T-cell (primary cell): Measurements from ENCODE around the gene RNASEL. TPM values are rescaled to one million over a fixed set of nuclear protein-coding genes. Genes with fewer than 3 reads are reported as not detected.

Experiments used
- ATAC-seq, 4 experiments: fragments of 200-7000 bp in 3 of 4; fragments of 150-1000 bp in 1 of 4; cut with Tn5 transposase; replicated peaks in 1 of 4; 1 replicate in 3 of 4; 2 replicates in 1 of 4; pipeline ENCODE4 v1.10.0; 2021; ENCODE audit warnings: moderate library complexity in 3 of 4, mild to moderate bottlenecking in 2 of 4, moderate number of reproducible peaks in 1 of 4
- CTCF ChIA-PET, 2 donors: fragments of 300-600 bp; sonication (Branson Sonifier 250); formaldehyde crosslinking; loops; one replicate each; lab custom pipeline; 2022; ENCODE audit warnings: antibody characterized with exemption in 2 of 2; lab: Charles Lee
- POLR2A ChIA-PET, 2 donors: fragments of 300-600 bp; sonication (Branson Sonifier 250); formaldehyde crosslinking; loops; one replicate each; lab custom pipeline; 2022; ENCODE audit warnings: antibody characterized with exemption in 2 of 2; lab: Charles Lee
- DNase-seq, 35 experiments: peaks; one replicate each; pipeline versions ENCODE4 v3.0.0 to v3.0.0-alpha.2; 2013 to 2023
- H3K27ac ChIP-seq: one replicate; pipeline ENCODE4 v1.5.1; 2013; ENCODE audit warnings: low read length
- H3K27me3 ChIP-seq, 2 experiments: replicated peaks in 1 of 2; 1 replicate in 1 of 2; 2 replicates in 1 of 2; pipeline versions ENCODE4 v1.6.1 to v1.7.0; 2013; ENCODE audit warnings: low read length in 1 of 2, mixed read lengths in 1 of 2; ENCODE audit not compliant: control insufficient read depth in 2 of 2, insufficient read depth in 2 of 2; ENCODE audit errors: extremely low read depth in 1 of 2
- H3K36me3 ChIP-seq, 2 donors: 1 replicate in 1 of 2; 2 replicates in 1 of 2; pipeline versions ENCODE4 v1.6.1 to v1.7.0; 2013; ENCODE audit warnings: low read length in 1 of 2; ENCODE audit not compliant: control insufficient read depth in 2 of 2, insufficient read depth in 1 of 2; ENCODE audit errors: extremely low read depth in 1 of 2
- H3K4me1 ChIP-seq, 2 experiments: 1 replicate in 1 of 2; 2 replicates in 1 of 2; pipeline versions ENCODE4 v1.6.1 to v1.7.0; 2013; ENCODE audit warnings: low read length in 2 of 2, mixed read lengths in 1 of 2; ENCODE audit not compliant: insufficient read depth in 2 of 2, control insufficient read depth in 1 of 2; ENCODE audit errors: extremely low read depth in 1 of 2
- H3K4me3 ChIP-seq, 2 donors: 1 replicate in 1 of 2; 2 replicates in 1 of 2; pipeline versions ENCODE4 v1.5.1 to v1.7.0; 2013; ENCODE audit warnings: mild to moderate bottlenecking in 2 of 2, low read length in 1 of 2, moderate library complexity in 1 of 2; ENCODE audit not compliant: control insufficient read depth in 1 of 2; ENCODE audit errors: extremely low read depth in 1 of 2
- H3K9me3 ChIP-seq: 2 replicates; pipeline ENCODE4 v1.7.0; 2013
- H3K27ac Mint-ChIP-seq, 2 donors: one replicate each; pipeline ENCODE4 v1.8.0; 2020 to 2021; ENCODE audit warnings: mild to moderate bottlenecking in 2 of 2, mixed read lengths in 2 of 2
- H3K27me3 Mint-ChIP-seq, 2 donors: one replicate each; pipeline ENCODE4 v1.8.0; 2021 to 2022; ENCODE audit warnings: mixed read lengths in 2 of 2
- H3K36me3 Mint-ChIP-seq: one replicate; pipeline ENCODE4 v1.8.0; 2021; ENCODE audit warnings: mixed read lengths
- H3K4me1 Mint-ChIP-seq, 3 donors: one replicate each; pipeline ENCODE4 v1.8.0; 2020 to 2022; ENCODE audit warnings: mixed read lengths in 3 of 3, mild to moderate bottlenecking in 1 of 3
- H3K4me3 Mint-ChIP-seq, 3 donors: one replicate each; pipeline ENCODE4 v1.8.0; 2020 to 2022; ENCODE audit warnings: mild to moderate bottlenecking in 3 of 3, mixed read lengths in 3 of 3, moderate library complexity in 3 of 3
- H3K9me3 Mint-ChIP-seq, 3 donors: one replicate each; pipeline ENCODE4 v1.8.0; 2020 to 2022; ENCODE audit warnings: mixed read lengths in 3 of 3
- WGBS: methylation state at CpG from one replicate; pipeline ENCODE4 v1.1.5; 2013; ENCODE audit warnings: missing lambda C conversion rate; ENCODE audit not compliant: insufficient coverage; 5-methylcytosine and 5-hydroxymethylcytosine counted together
- total RNA-seq, 35 experiments: library from RNA in 6 of 35; stranded (reverse) in 6 of 35; fragments of 120-200 nt in 1 of 35; gene quantifications; one replicate each; pipeline versions ENCODE4 v1.2.1 to v1.2.4 and lab custom pipeline; 2013 to 2026

RNASEL gene, protein sequence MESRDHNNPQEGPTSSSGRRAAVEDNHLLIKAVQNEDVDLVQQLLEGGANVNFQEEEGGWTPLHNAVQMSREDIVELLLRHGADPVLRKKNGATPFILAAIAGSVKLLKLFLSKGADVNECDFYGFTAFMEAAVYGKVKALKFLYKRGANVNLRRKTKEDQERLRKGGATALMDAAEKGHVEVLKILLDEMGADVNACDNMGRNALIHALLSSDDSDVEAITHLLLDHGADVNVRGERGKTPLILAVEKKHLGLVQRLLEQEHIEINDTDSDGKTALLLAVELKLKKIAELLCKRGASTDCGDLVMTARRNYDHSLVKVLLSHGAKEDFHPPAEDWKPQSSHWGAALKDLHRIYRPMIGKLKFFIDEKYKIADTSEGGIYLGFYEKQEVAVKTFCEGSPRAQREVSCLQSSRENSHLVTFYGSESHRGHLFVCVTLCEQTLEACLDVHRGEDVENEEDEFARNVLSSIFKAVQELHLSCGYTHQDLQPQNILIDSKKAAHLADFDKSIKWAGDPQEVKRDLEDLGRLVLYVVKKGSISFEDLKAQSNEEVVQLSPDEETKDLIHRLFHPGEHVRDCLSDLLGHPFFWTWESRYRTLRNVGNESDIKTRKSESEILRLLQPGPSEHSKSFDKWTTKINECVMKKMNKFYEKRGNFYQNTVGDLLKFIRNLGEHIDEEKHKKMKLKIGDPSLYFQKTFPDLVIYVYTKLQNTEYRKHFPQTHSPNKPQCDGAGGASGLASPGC
- 10 to 100 TPM; 10.5 to 20.8 (median 18.7) TPM for total RNA-seq
- total RNA-seq (2013), result 21.5 TPM
- total RNA-seq (lab: John Stamatoyannopoulos, UW), result 8.6 to 95.4 (median 23.3) reads per million in 29 experiments

DNA sequence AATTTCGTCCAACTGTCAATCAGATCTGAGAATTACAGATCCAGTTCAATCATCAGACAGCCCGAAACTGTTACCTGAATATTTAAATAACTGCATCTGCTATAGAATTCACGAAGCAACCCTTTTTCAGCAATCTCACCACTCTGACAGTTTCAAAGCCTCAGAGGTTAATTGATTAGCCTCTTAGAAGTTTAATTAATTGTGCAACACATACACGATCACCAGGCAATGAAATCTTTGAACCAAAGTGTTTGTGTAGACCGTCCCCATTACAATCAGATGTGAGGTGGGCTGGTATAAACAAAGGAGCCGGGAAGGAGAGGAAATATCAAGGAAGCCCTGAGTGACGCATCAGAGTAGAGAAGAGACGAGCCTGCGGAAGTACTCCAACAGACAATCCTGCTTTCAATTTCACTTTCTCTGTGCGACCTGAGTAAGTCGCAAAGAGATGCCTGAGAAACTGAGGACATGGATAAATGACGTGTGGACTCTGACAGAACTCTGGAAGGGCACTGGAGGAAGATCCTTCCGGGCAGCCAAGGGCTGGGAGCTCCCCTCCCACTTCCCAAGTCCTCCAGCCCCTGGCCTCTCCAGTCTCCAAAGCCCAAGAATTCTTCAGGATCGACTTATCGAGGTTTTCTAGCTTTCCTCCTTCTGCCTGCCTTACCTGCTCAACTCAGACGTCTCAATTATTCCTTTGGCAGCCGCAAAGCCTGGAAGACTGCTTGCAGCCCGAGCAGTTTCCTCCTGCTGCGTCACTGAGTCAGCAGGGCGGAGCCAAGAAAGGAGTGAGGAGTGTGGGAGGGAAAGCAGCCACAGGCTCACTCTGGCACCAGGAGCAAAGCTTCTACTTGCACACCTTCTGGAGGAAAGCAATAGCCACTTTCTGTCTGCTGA lies at the start of gene RNASEL:
Gene RNASEL (minus strand): TSS at position 757 of the 897 bp plus-strand sequence. CDS start 2,450 bp downstream, outside the sequence.
- peak; percentile 20 to 82 (median 48) for DNase-seq
- peak; percentile 88 to 90 (median 89) for ATAC-seq
- peak within 1 kb of the TSS; percentile 68 to 100 for H3K4me3 ChIP-seq
- H3K27ac Mint-ChIP-seq, result peak within 1 kb of the TSS; percentile 100
- peak within 1 kb of the TSS; percentile 94 to 100 (median 98) for H3K4me3 Mint-ChIP-seq
- no peaks in the 10 kb centered on the region for H3K27me3 Mint-ChIP-seq
- H3K27me3 ChIP-seq, result no peaks in the 10 kb centered on the region
- H3K36me3 Mint-ChIP-seq, result peaks cover 32% of the 10 kb centered on the region
- H3K4me1 Mint-ChIP-seq, result peaks cover 47 to 57% (median 54%) of the 10 kb centered on the region in 3 donors
- ChIA-PET CTCF (interaction anchor here (0.6 to 4.2 kb wide), 21 partner anchors 8 to 508 kb away, joined by 3 to 28 read pairs (median 5); partner anchors contain the start of genes NPL (in 1 of the 2), RGS16 (in 1 of the 2) and TEDDM1 (in 1 of the 2)), POLR2A (interaction anchor here (0.5 to 2.0 kb wide), 8 partner anchors 15 to 1043 kb away, joined by 3 to 6 read pairs (median 3); no protein-coding TSS in a partner anchor)
- H3K27ac ChIP-seq, result peak within 1 kb of the TSS; percentile 93
- H3K4me1 ChIP-seq, result peaks cover 7 to 33% of the 10 kb centered on the region in 2 experiments
- WGBS, result 0% methylated on average over 7 of the region's 20 CpGs
- H3K36me3 ChIP-seq, result peaks cover 0 to 17% of the 10 kb centered on the region in 2 donors
- no peaks in the 10 kb centered on the region for H3K9me3 ChIP-seq
- peaks cover 0 to 3% (median 0%) of the 10 kb centered on the region in 3 donors for H3K9me3 Mint-ChIP-seq

DNA sequence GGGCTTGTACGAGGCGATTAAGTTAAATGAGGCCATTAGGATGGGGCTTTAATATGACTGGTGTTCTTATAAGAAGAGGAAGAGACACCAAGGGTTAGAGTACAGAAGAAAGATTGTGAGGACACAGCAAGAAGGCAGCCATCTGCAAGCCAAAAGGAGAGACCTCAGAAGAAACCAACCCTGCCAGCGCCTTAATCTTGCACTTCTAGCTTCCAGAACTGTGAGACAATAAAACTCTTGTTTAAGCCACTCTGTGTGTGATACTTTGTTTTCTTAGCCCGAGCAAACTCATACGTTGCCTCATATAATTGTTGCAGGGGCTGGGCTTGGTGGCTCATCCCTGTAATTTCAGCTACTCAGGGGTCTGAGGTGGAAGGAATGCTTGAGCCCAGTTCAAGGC lies 48.7 kb upstream of the RNASEL start:
- no peaks in the 10 kb centered on the region for H3K36me3 ChIP-seq
- peaks cover 2 to 10% of the 10 kb centered on the region in 2 experiments for H3K27me3 ChIP-seq
- H3K9me3 ChIP-seq, result no peaks in the 10 kb centered on the region
- Mint-ChIP-seq H3K27ac (no peak overlapping the region), H3K36me3 (no peaks in the 10 kb centered on the region), H3K27me3 (peaks cover 1 to 4% of the 10 kb centered on the region in 2 donors), H3K4me1 (peaks cover 4 to 7% (median 7%) of the 10 kb centered on the region in 3 donors), H3K9me3 (no peaks in the 10 kb centered on the region), H3K4me3 (no peak overlapping the region)
- 93% methylated on average over 2 of the region's 5 CpGs for WGBS
- H3K4me3 ChIP-seq, result no peak overlapping the region
- CTCF ChIA-PET, result interaction anchor here in 1 of 2 donors (0.5 to 0.6 kb wide), 2 partner anchors 29 to 130 kb away, joined by 3 read pairs; no protein-coding TSS in a partner anchor
- no peak for ATAC-seq
- H3K4me1 ChIP-seq, result no peaks in the 10 kb centered on the region
- no peak for DNase-seq
- POLR2A ChIA-PET, result no interaction called here
- no peak overlapping the region for H3K27ac ChIP-seq

DNA sequence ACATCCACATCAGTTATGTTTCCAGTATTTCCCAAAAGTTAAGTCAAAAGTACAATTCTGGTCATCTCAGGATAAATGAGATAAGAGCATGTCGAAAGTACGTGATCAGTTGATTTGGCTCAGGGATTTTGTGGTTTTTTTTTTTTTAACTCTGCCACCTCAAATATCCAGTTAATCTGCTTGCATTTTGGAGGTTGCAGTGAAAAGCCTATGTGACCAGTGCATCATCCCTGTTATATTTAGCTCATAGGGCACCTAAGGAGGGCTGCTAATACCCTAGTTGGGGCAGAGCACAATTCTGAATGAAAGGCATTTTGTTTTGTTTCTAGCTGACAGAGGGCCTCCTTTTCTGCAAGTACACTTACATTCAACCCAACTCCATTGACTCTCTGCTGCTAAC lies 46.8 kb upstream of the RNASEL start:
- CTCF ChIA-PET, result no interaction called here

DNA sequence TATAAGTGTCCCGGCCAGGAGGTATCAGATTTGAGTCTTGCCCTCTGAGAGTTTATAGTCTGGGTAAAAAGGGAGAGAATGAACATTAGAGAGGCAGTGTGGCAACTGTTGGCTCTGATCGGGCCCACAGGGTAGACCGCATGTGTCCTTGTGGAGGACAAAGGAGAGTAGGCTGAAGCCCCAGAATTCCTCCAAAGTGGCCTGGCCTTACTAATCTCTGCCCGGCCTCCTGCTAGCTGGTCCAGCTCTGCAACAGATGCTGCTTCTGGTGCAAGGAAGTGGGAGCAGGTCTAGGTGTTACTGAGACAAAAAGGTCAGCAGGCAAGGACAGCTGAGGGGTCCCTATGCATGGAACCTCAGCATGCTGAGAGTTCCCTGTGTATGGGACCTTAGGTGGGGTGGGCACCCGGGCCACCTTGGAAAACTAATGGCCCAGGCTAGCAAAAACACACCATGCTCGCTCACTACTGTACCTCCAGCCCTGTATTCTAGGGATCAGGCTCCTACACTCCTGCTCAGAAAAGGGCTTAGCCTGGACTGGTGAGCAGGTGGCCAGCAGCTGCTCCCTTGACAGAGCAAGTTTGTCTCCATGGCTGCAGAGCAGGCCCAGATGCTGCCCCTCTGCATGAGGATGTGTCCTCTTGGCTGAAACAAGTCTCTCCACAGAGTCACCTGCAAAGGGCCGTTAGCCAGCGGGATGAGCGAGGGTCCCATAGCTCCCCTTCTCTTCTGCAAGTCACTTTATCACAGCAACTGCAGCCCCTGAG lies 45.4 kb upstream of the RNASEL start:
- CTCF ChIA-PET, result interaction anchor here in 1 of 2 donors (0.7 kb wide), 1 partner anchor 196 kb away, joined by 3 read pairs; no protein-coding TSS in a partner anchor
- H3K36me3 ChIP-seq, result no peaks in the 10 kb centered on the region
- Mint-ChIP-seq H3K4me1 (peaks cover 27 to 34% (median 31%) of the 10 kb centered on the region in 3 donors), H3K27ac (no peak overlapping the region), H3K27me3 (peaks cover 1 to 4% of the 10 kb centered on the region in 2 donors), H3K36me3 (no peaks in the 10 kb centered on the region), H3K4me3 (no peak overlapping the region), H3K9me3 (no peaks in the 10 kb centered on the region)
- H3K4me3 ChIP-seq, result no peak overlapping the region
- H3K4me1 ChIP-seq, result peaks cover 10 to 13% of the 10 kb centered on the region in 2 experiments
- no peak for ATAC-seq
- no peaks in the 10 kb centered on the region for H3K9me3 ChIP-seq
- no peak overlapping the region for H3K27ac ChIP-seq
- H3K27me3 ChIP-seq, result peaks cover 2 to 10% of the 10 kb centered on the region in 2 experiments
- DNase-seq, result no peak
- POLR2A ChIA-PET, result no interaction called here
- 100% methylated on average over 9 of the region's 9 CpGs for WGBS

More for the DNA sequence above, 46.8 kb upstream of the RNASEL start:
- POLR2A ChIA-PET, result no interaction called here
- Mint-ChIP-seq H3K27ac (no peak overlapping the region), H3K9me3 (no peaks in the 10 kb centered on the region), H3K4me3 (no peak overlapping the region), H3K27me3 (peaks cover 1 to 4% of the 10 kb centered on the region in 2 donors), H3K36me3 (no peaks in the 10 kb centered on the region), H3K4me1 (peaks cover 13 to 20% (median 18%) of the 10 kb centered on the region in 3 donors)
- WGBS, result no CpG with 5 or more reads among the region's 2 CpGs
- Histone ChIP-seq H3K27ac (no peak overlapping the region), H3K9me3 (no peaks in the 10 kb centered on the region), H3K4me3 (no peak overlapping the region), H3K27me3 (peaks cover 2 to 10% of the 10 kb centered on the region in 2 experiments), H3K36me3 (no peaks in the 10 kb centered on the region), H3K4me1 (peaks cover 0 to 2% of the 10 kb centered on the region in 2 experiments)
- ATAC-seq (no peak), DNase-seq (no peak)

DNA sequence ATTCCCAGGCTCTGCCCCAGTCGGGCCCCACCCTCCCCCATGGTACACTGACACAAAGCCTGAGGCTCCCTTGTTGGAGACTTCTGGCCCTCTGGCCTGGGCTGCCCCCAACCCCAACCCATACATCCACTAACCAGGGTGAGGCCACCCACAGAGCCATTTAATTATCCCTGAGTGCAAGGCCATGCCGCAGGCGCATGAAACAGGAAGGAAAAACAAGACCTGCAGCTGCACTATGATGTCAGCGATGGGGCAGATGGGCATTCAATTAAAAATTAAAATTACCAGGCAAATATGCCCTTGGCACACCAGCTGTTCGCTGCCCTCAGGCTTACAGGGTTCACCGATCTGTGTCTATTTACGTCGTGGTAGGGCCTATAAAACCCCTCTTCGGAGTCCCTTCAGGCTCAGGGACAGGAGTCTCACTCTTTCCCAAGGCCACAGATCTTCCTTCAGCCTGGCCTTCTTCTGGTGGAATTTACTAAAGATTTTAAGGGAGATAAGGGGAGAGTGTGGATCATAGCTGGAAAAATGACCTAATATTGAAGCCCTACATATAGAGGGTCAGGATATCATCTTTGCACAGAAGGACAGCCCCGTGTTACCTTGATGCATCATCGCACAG lies 44.7 kb upstream of the RNASEL start:
- peaks cover 32 to 39% (median 38%) of the 10 kb centered on the region in 3 donors for H3K4me1 Mint-ChIP-seq
- Histone ChIP-seq H3K27me3 (peaks cover 2 to 10% of the 10 kb centered on the region in 2 experiments), H3K4me1 (peaks cover 13 to 15% of the 10 kb centered on the region in 2 experiments), H3K27ac (no peak overlapping the region), H3K9me3 (no peaks in the 10 kb centered on the region), H3K36me3 (no peaks in the 10 kb centered on the region), H3K4me3 (no peak overlapping the region)
- ChIA-PET CTCF (interaction anchor here in 1 of 2 donors (0.7 kb wide), 1 partner anchor 197 kb away, joined by 3 read pairs; no protein-coding TSS in a partner anchor), POLR2A (no interaction called here)
- H3K27ac Mint-ChIP-seq, result no peak overlapping the region
- DNase-seq (no peak), ATAC-seq (no peak)
- H3K36me3 Mint-ChIP-seq, result no peaks in the 10 kb centered on the region
- no peaks in the 10 kb centered on the region for H3K9me3 Mint-ChIP-seq
- WGBS, result 94% methylated on average over 10 of the region's 11 CpGs
- H3K4me3 Mint-ChIP-seq, result no peak overlapping the region
- peaks cover 1 to 4% of the 10 kb centered on the region in 2 donors for H3K27me3 Mint-ChIP-seq
